A549 (cell line): ENCODE measurements around the gene QPRT. TPM values are rescaled to one million over a fixed set of nuclear protein-coding genes. Genes with fewer than 3 reads are reported as not detected.

ENCODE experiments used
- ATAC-seq, 2 experiments: fragments of 200-7000 bp in 1 of 2; fragments of >200 bp in 1 of 2; cut with Nextera tagmentation in 1 of 2; cut with Tn5 transposase in 1 of 2; 3 replicates each; pipeline versions ENCODE4 v1.8.0 to v1.9.1; 2018 to 2020; ENCODE audit warnings: mild to moderate bottlenecking in 1 of 2, moderate library complexity in 1 of 2
- CTCF ChIA-PET: fragments of 300-600 bp; sonication (Branson Sonifier 250); formaldehyde crosslinking; extraction: SDS; loops from one replicate; lab custom pipeline; 2021; ENCODE audit warnings: antibody characterized with exemption, inconsistent platforms; lab: Yijun Ruan, JAX
- POLR2A ChIA-PET: fragments of 350-600 bp; formaldehyde crosslinking; extraction: SDS; loops from one replicate; lab custom pipeline; 2021; ENCODE audit warnings: antibody characterized with exemption, inconsistent platforms; lab: Yijun Ruan, JAX
- DNase-seq, 2 experiments: peaks; one replicate each; pipeline versions ENCODE4 v3.0.0 to v3.0.0-alpha.2; 2011 to 2016; ENCODE audit warnings: low read depth in 1 of 2, low spot score in 1 of 2
- FAIRE-seq: peaks from 2 replicates; lab custom pipeline; 2011; peaks lifted over from hg19 to GRCh38; lab: Jason Lieb, UNC
- H3K27ac ChIP-seq, 2 experiments: fragments of >200 bp; sonication (Bioruptor Twin); formaldehyde crosslinking; 3 replicates each; pipeline ENCODE4 v1.5.1; 2016 to 2017
- H3K4me1 ChIP-seq: fragments of >200 bp; sonication (Bioruptor Twin); formaldehyde crosslinking; 3 replicates; pipeline ENCODE4 v1.6.1; 2016
- H3K4me2 ChIP-seq: fragments of >200 bp; sonication (Bioruptor Twin); formaldehyde crosslinking; 3 replicates; pipeline ENCODE4 v1.6.1; 2016
- H3K4me3 ChIP-seq: fragments of >200 bp; sonication (Bioruptor Twin); formaldehyde crosslinking; 3 replicates; pipeline ENCODE4 v1.5.1; 2016
- H3K9me3 ChIP-seq: fragments of >200 bp; sonication (Bioruptor Twin); formaldehyde crosslinking; 3 replicates; pipeline ENCODE4 v1.6.1; 2016
- CBX2 ChIP-seq: fragments of 200-600 bp; sonication (generic); IDR thresholded peaks from 2 replicates; pipeline ENCODE4 v1.6.1; 2016; ENCODE audit warnings: low read depth, mild to moderate bottlenecking, borderline replicate concordance
- CBX8 ChIP-seq: fragments of 200-600 bp; sonication (generic); IDR thresholded peaks from 2 replicates; pipeline ENCODE4 v1.6.1; 2016
- CEBPB ChIP-seq, 2 experiments: fragments of >200 bp in 1 of 2; sonication (Bioruptor Twin) in 1 of 2; formaldehyde crosslinking in 1 of 2; IDR thresholded peaks; 2 replicates each; pipeline ENCODE4 v1.6.1; 2012 to 2016
- EHMT2 ChIP-seq: fragments of 200-600 bp; sonication (generic); IDR thresholded peaks from 2 replicates; pipeline ENCODE4 v1.6.1; 2016; ENCODE audit warnings: antibody characterized with exemption, low read depth, mild to moderate bottlenecking, moderate library complexity
- ELK1 ChIP-seq: fragments of 150-350 bp; IDR thresholded peaks from 2 replicates; pipeline ENCODE4 v1.6.1; 2014; ENCODE audit warnings: low read depth, mild to moderate bottlenecking, low read length
- EP300 ChIP-seq, 2 experiments: fragments of >200 bp; sonication (Bioruptor Twin); formaldehyde crosslinking; IDR thresholded peaks; 2 replicates in 1 of 2; 3 replicates in 1 of 2; pipeline ENCODE4 v1.6.1; 2016 to 2017
- ESRRA ChIP-seq: fragments of 150-350 bp; IDR thresholded peaks from 2 replicates; pipeline ENCODE4 v1.6.1; 2014; ENCODE audit warnings: mild to moderate bottlenecking, low read length, borderline replicate concordance
- HEYL ChIP-seq: fragments of 250-450 bp; sonication (Bioruptor Pico); IDR thresholded peaks from 2 replicates; pipeline ENCODE4 v1.8.0; 2021; ENCODE audit warnings: mild to moderate bottlenecking, moderate library complexity
- HMGXB4 ChIP-seq: fragments of 250-450 bp; sonication (Bioruptor Pico); IDR thresholded peaks from 2 replicates; pipeline ENCODE4 v1.5.0; 2021; ENCODE audit warnings: mild to moderate bottlenecking, moderate library complexity, borderline replicate concordance
- JUNB ChIP-seq: fragments of >200 bp; sonication (Bioruptor Twin); formaldehyde crosslinking; IDR thresholded peaks from 2 replicates; pipeline ENCODE4 v1.6.1; 2016
- KDM5A ChIP-seq: fragments of 200-600 bp; sonication (generic); IDR thresholded peaks from 2 replicates; pipeline ENCODE4 v1.6.1; 2016; ENCODE audit warnings: antibody characterized with exemption, mild to moderate bottlenecking
- MAZ ChIP-seq: fragments of 150-350 bp; IDR thresholded peaks from 2 replicates; pipeline ENCODE4 v1.6.1; 2014; ENCODE audit warnings: antibody characterized with exemption, low read depth, low read length, borderline replicate concordance
- NR3C1 ChIP-seq: fragments of >200 bp; sonication (Bioruptor Twin); formaldehyde crosslinking; IDR thresholded peaks from 3 replicates; pipeline ENCODE4 v1.6.1; 2017
- REST ChIP-seq: fragments of 200-600 bp; sonication (generic); IDR thresholded peaks from 2 replicates; pipeline ENCODE4 v1.6.1; 2016; ENCODE audit warnings: antibody characterized with exemption, mild to moderate bottlenecking, moderate library complexity
- RFX5 ChIP-seq: fragments of 450-650 bp; IDR thresholded peaks from 2 replicates; pipeline ENCODE4 v1.7.1; 2014; ENCODE audit warnings: antibody characterized with exemption, mild to moderate bottlenecking, moderate library complexity
- SMC3 ChIP-seq: fragments of >200 bp; sonication (Bioruptor Twin); formaldehyde crosslinking; IDR thresholded peaks from 3 replicates; pipeline ENCODE4 v1.6.1; 2018; ENCODE audit warnings: inconsistent platforms
- TFCP2L1 ChIP-seq: fragments of 250-450 bp; sonication (Bioruptor Pico); IDR thresholded peaks from 2 replicates; pipeline ENCODE4 v1.5.0; 2021; ENCODE audit warnings: mild to moderate bottlenecking
- TP53 ChIP-seq: fragments of 250-450 bp; sonication (Bioruptor Pico); IDR thresholded peaks from 2 replicates; pipeline ENCODE4 v1.5.0; 2021; ENCODE audit warnings: mild to moderate bottlenecking, moderate library complexity
- USF2 ChIP-seq: fragments of 450-650 bp; IDR thresholded peaks from 2 replicates; pipeline ENCODE4 v1.6.1; 2014; ENCODE audit warnings: antibody characterized with exemption
- ZC3H11A ChIP-seq: fragments of 450-650 bp; IDR thresholded peaks from 2 replicates; pipeline ENCODE4 v1.6.1; 2014; ENCODE audit warnings: antibody characterized with exemption, mild to moderate bottlenecking
- ZFP36 ChIP-seq: fragments of 450-650 bp; IDR thresholded peaks from 2 replicates; pipeline ENCODE4 v1.6.1; 2014; ENCODE audit warnings: borderline replicate concordance; ENCODE audit not compliant: partially characterized antibody
- ZSCAN20 ChIP-seq: fragments of 250-450 bp; sonication (Bioruptor Pico); IDR thresholded peaks from 2 replicates; pipeline ENCODE4 v1.8.0; 2022; ENCODE audit warnings: mild to moderate bottlenecking, moderate library complexity
- WGBS: methylation state at CpG from one replicate; pipeline ENCODE4 v1.1.6; 2017; ENCODE audit errors: missing lambda C conversion rate; 5-methylcytosine and 5-hydroxymethylcytosine counted together
- polyA plus RNA-seq, 4 experiments: library from polyadenylated mRNA; depleted of rRNA in 3 of 4; stranded (reverse); fragments of >200 nt; fragmentation: RNase III in 1 of 4; extraction: RNeasy Plus Mini Kit Qiagen cat#74134 plus additional on column Dnase treatment in 1 of 4; gene quantifications; 2 replicates in 3 of 4; 3 replicates in 1 of 4; pipeline ENCODE4 v1.2.3, GENCODE V29; 2011 to 2017

QPRT gene
- polyA plus RNA-seq, 2 of the 4 experiments (the other 2 are of a cell fraction) = 1.7 to 2.1 TPM

- Histone ChIP-seq H3K9me3 (no peaks in the 10 kb centered on the region), H3K4me2 (no peak overlapping the region), H3K4me1 (peaks cover 6% of the 10 kb centered on the region; the same call in 1 of the 3 replicates), H3K4me3 (no peak overlapping the region), H3K27ac (no peak overlapping the region)
- ChIA-PET CTCF (interaction anchor here (1.2 to 4.7 kb wide), 9 partner anchors 10 to 317 kb away, joined by 3 to 33 read pairs (median 5); no protein-coding TSS in a partner anchor), POLR2A (no interaction called here)
- no peak for DNase-seq
- no peak for FAIRE-seq
- no peak for ATAC-seq
- 9% methylated on average over 1 of the region's 1 CpG for WGBS
- TF ChIP-seq HEYL (CRISPR knock-in tag) (no peak), ZSCAN20 (no peak), KDM5A (no peak), MAZ (no peak), NR3C1 (no peak), SMC3 (no peak), REST (no peak), RFX5 (no peak), TFCP2L1 (CRISPR knock-in tag) (no peak), CBX2 (no peak)
These were observed 36.0 kb downstream of the QPRT start for GRCh38 chr16:29714972-29715371.

- 71% methylated on average over 7 of the region's 7 CpGs for WGBS
- ATAC-seq (no peak), DNase-seq (no peak), FAIRE-seq (no peak)
- H3K4me3 ChIP-seq = no peak overlapping the region
- no peaks in the 10 kb centered on the region for H3K4me1 ChIP-seq
- no peaks in the 10 kb centered on the region for H3K9me3 ChIP-seq
- POLR2A ChIA-PET = no interaction called here
- no peak overlapping the region for H3K27ac ChIP-seq
- H3K4me2 ChIP-seq = no peak overlapping the region
- TF ChIP-seq REST (no peak), TP53 (no peak), ZC3H11A (no peak), JUNB (no peak), CBX8 (no peak), USF2 (no peak), RFX5 (no peak), CEBPB (IDR thresholded peaks at IDR 0.05) (no peak)
- CTCF ChIA-PET = interaction anchor here (1.2 to 4.7 kb wide), 6 partner anchors 11 to 316 kb away, joined by 3 to 33 read pairs (median 7); no protein-coding TSS in a partner anchor
These were observed 38.1 kb downstream of the QPRT start for GRCh38 chr16:29717113-29717512.

- no peak for ATAC-seq
- Histone ChIP-seq H3K27ac (no peak overlapping the region), H3K4me1 (no peaks in the 10 kb centered on the region), H3K9me3 (no peaks in the 10 kb centered on the region), H3K4me3 (no peak overlapping the region), H3K4me2 (no peak overlapping the region)
- CTCF ChIA-PET = interaction anchor here (0.8 to 7.1 kb wide), 5 partner anchors 9 to 312 kb away, joined by 3 to 84 read pairs (median 5); partner anchors contain the start of gene TLCD3B
- FAIRE-seq = no peak
- POLR2A ChIA-PET = no interaction called here
- 30% methylated on average over 4 of the region's 4 CpGs for WGBS
- DNase-seq = no peak
- TF ChIP-seq ZFP36 (no peak), ESRRA (no peak), ELK1 (no peak), HMGXB4 (CRISPR knock-in tag) (no peak), JUNB (no peak), EHMT2 (no peak), EP300 (IDR thresholded peaks at IDR 0.05) (no peak)
These were observed 40.1 kb downstream of the QPRT start for GRCh38 chr16:29719063-29719462.
